LNCaP clone FGC (cell line): ENCODE results near the gene DAAM1.

Experiments used
- DNase-seq: peaks from one replicate; pipeline ENCODE4 v3.0.0-alpha.2; 2011; ENCODE audit warnings: low read depth
- H3K4me3 ChIP-seq: 2 replicates; pipeline ENCODE4 v1.5.1; 2011; ENCODE audit warnings: mild to moderate bottlenecking, low read depth, low read length, control low read depth
- TF ChIP-seq, protein P1 (sequence below): IDR thresholded peaks from 2 replicates; pipeline ENCODE4 v1.5.1; 2012; ENCODE audit warnings: mild to moderate bottlenecking; ENCODE audit not compliant: control insufficient read depth, insufficient read depth; ENCODE audit errors: extremely low read depth

Gene DAAM1

GRCh38 chr14:59185676-59186075 lies 2.8 kb upstream of the DAAM1 start:
- TF ChIP-seq, protein P1, sequence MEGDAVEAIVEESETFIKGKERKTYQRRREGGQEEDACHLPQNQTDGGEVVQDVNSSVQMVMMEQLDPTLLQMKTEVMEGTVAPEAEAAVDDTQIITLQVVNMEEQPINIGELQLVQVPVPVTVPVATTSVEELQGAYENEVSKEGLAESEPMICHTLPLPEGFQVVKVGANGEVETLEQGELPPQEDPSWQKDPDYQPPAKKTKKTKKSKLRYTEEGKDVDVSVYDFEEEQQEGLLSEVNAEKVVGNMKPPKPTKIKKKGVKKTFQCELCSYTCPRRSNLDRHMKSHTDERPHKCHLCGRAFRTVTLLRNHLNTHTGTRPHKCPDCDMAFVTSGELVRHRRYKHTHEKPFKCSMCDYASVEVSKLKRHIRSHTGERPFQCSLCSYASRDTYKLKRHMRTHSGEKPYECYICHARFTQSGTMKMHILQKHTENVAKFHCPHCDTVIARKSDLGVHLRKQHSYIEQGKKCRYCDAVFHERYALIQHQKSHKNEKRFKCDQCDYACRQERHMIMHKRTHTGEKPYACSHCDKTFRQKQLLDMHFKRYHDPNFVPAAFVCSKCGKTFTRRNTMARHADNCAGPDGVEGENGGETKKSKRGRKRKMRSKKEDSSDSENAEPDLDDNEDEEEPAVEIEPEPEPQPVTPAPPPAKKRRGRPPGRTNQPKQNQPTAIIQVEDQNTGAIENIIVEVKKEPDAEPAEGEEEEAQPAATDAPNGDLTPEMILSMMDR, result no peak
- H3K4me3 ChIP-seq, result no peak overlapping the region
- no peak for DNase-seq

DNA sequence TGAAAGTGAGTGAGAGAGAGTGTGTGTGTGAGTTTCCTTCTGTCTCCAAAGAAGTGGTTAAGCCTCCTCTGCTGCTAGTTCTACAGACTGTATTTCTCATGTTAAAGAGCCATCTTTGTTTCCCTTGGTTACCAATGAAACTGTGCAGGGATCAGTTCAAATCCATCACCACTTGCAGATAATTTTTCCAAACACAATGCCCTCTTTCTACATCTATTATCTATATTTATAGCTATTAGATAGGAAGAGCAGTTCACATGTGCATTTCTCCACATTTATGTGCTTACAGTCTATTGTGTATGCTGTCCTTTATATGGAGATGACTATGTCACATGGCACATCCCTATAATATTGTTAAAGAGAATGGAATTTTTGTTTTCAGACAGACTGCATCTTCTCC lies 2.2 kb upstream of the DAAM1 start:
- DNase-seq, result no peak

GRCh38 chr14:59187118-59187517 lies 1.3 kb upstream of the DAAM1 start:
- peak overlapping the region; percentile 90 for H3K4me3 ChIP-seq

More for the DNA sequence above, 2.2 kb upstream of the DAAM1 start:
- H3K4me3 ChIP-seq, result no peak overlapping the region
- TF ChIP-seq, protein P1, result no peak

DNA sequence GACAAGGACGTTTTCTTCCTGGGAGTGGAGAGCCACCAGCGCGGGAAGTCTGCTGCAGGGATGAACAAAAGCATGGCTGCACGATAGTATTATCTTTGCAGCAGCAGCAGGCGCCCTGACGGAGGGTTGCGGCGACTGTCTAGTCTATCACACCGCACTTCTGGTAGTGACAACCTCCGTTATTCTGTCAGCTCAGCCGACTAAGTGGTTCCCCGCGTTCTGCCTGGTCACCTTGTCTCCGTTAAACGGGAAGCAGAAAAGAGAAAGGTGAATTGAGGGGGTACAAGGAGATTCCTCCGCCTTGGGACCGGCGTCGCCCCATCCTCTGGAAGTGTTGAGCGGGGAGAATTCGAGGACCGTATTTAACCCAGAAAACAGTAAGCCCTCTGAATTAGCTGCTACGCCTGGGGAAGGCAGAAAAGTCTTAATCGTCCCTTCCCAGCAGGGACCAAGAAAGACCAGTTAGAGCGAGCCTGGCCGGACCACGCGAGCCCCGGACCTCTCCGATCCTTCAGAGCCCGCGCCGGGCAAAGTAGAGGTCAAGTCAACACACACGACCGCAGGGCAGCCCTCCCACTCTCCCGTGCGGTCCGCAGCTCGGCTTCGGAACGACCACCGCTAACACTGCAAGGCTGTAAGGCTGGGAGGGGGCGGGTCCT lies 536 bp upstream of the DAAM1 start:
- TF ChIP-seq, protein P1, result no peak
- H3K4me3 ChIP-seq, result peak overlapping the region; percentile 90
- no peak for DNase-seq

More at GRCh38 chr14:59187118-59187517, 1.3 kb upstream of the DAAM1 start:
- TF ChIP-seq, protein P1, result no peak
- DNase-seq, result no peak

DNA sequence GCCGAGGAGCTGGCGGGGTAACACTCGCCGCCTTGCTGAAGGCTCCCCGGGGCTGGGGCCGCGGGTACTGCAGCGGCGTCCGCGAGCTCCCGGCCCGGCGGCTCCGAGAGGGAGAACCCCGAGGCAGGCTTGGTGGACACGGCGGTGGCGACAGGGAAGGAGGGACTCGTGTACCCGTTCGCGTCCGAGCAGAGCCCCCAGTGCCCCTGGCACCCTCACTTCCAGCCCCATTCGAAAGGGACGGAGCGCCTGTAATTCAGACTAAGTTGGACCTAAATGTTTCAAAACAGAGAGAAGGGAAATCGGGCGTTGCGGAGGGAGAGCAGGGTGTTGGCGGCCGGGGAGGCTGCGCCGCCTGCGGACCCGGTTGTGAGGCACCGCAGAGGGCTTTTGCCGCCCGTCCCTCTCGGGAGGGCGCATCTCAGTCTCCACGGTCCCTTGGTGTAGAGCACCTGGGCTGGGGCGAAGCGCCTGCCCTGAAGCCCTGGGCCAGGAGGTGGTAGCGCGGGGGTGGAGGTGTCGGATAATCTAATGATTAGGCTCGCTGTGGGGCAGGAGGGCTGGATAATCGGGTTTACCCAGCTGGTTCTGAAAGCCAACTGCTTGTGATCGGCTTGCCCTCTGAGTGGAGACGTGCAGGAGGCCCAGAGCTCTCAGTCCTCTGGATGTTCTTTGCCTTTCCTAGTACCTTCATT lies 771 bp downstream of the DAAM1 start:
- H3K4me3 ChIP-seq, result peak overlapping the region; percentile 90
- TF ChIP-seq, protein P1, result no peak
- no peak for DNase-seq

- peak overlapping the region; percentile 90 for H3K4me3 ChIP-seq
- DNase-seq, result peak; percentile 55
- TF ChIP-seq, protein P1, result no peak
These were observed 1.4 kb downstream of the DAAM1 start for GRCh38 chr14:59189786-59190368.
